PC-9 (cell line): ENCODE measurements around the gene SLC32A1. TPM values are rescaled to one million over a fixed set of nuclear protein-coding genes. Genes with fewer than 3 reads are reported as not detected.

Experiments
- BruUV-seq: library from RNA; stranded (reverse); fragments of 400-500 nt; replicated peaks from 2 replicates; lab custom pipeline; 2021; lab: Mats Ljungman, UMichigan
- CTCF ChIA-PET: fragments of 300-600 bp; sonication (Branson Sonifier 250); formaldehyde crosslinking; loops from one replicate; lab custom pipeline; 2022; ENCODE audit warnings: antibody characterized with exemption; lab: Charles Lee
- POLR2A ChIA-PET: fragments of 300-600 bp; sonication (Branson Sonifier 250); formaldehyde crosslinking; loops from one replicate; lab custom pipeline; 2022; ENCODE audit warnings: antibody characterized with exemption; ENCODE audit not compliant: unreplicated experiment; lab: Charles Lee
- DNase-seq, 2 experiments: peaks; one replicate each; pipeline versions ENCODE4 v3.0.0 to v3.0.0-alpha.2; 2015 to 2022; ENCODE audit warnings: mixed read lengths in 1 of 2
- H2AFZ ChIP-seq: fragments of 200-600 bp; sonication (generic); 2 replicates; pipeline ENCODE4 v1.8.1; 2017; ENCODE audit warnings: antibody characterized with exemption
- H3F3A ChIP-seq: fragments of 200-600 bp; sonication (generic); 2 replicates; pipeline ENCODE4 v1.8.1; 2017; ENCODE audit warnings: antibody characterized with exemption, mild to moderate bottlenecking, low read depth; ENCODE audit not compliant: insufficient read depth
- H3K27ac ChIP-seq: fragments of 200-600 bp; sonication (generic); 2 replicates; pipeline ENCODE4 v1.6.1; 2016; ENCODE audit warnings: mixed run types
- H3K27me3 ChIP-seq: fragments of 200-600 bp; sonication (generic); 2 replicates; pipeline ENCODE4 v1.6.1; 2016; ENCODE audit warnings: low read depth, mixed run types; ENCODE audit not compliant: insufficient read depth
- H3K36me3 ChIP-seq: fragments of 200-600 bp; sonication (generic); 2 replicates; pipeline ENCODE4 v1.6.1; 2016; ENCODE audit warnings: low read depth, mixed run types
- H3K4me1 ChIP-seq: fragments of 200-600 bp; sonication (generic); replicated peaks from 2 replicates; pipeline ENCODE4 v1.6.1; 2016; ENCODE audit warnings: mixed run types; ENCODE audit not compliant: insufficient read depth
- H3K4me2 ChIP-seq: fragments of 200-600 bp; sonication (generic); 2 replicates; pipeline ENCODE4 v1.6.1; 2017; ENCODE audit warnings: mixed run types
- H3K4me3 ChIP-seq: fragments of 200-600 bp; sonication (generic); 2 replicates; pipeline ENCODE4 v1.6.1; 2016; ENCODE audit warnings: mixed run types
- H3K79me2 ChIP-seq: fragments of 200-600 bp; sonication (generic); 2 replicates; pipeline ENCODE4 v1.6.1; 2017; ENCODE audit warnings: low read depth, mixed run types
- H3K9me2 ChIP-seq: fragments of 200-600 bp; sonication (generic); 2 replicates; pipeline ENCODE4 v1.8.1; 2017; ENCODE audit warnings: mild to moderate bottlenecking; ENCODE audit not compliant: insufficient read depth
- H3K9me3 ChIP-seq: fragments of 200-600 bp; sonication (generic); 2 replicates; pipeline ENCODE4 v1.8.1; 2016; ENCODE audit warnings: low read depth; ENCODE audit not compliant: insufficient read depth
- H4K20me1 ChIP-seq: fragments of 200-600 bp; sonication (generic); 2 replicates; pipeline ENCODE4 v1.8.1; 2017; ENCODE audit not compliant: insufficient read depth
- EZH2 ChIP-seq: fragments of 200-600 bp; sonication (generic); IDR thresholded peaks from 2 replicates; pipeline ENCODE4 v1.8.0; 2017; ENCODE audit warnings: antibody characterized with exemption, low read depth
- intact Hi-C: fragments of 100-400 bp; cut with micrococcal nuclease; formaldehyde crosslinking; loops from one replicate; pipeline ENCODE4 v1.10.0; 2022; ENCODE audit not compliant: unreplicated experiment
- total RNA-seq: library from RNA; stranded (reverse); gene quantifications from 2 replicates; pipeline ENCODE4 v1.2.3, GENCODE V29; 2021
- TF ChIP-seq, protein P1 (sequence below): fragments of 200-600 bp; sonication (generic); conservative IDR thresholded peaks from 2 replicates; pipeline ENCODE4 v1.6.1; 2017; ENCODE audit warnings: mixed run types, antibody characterized with exemption, mild to moderate bottlenecking, moderate library complexity

The SLC32A1 gene
- total RNA-seq, 1 experiment from 2014 or later = not detected

DNA sequence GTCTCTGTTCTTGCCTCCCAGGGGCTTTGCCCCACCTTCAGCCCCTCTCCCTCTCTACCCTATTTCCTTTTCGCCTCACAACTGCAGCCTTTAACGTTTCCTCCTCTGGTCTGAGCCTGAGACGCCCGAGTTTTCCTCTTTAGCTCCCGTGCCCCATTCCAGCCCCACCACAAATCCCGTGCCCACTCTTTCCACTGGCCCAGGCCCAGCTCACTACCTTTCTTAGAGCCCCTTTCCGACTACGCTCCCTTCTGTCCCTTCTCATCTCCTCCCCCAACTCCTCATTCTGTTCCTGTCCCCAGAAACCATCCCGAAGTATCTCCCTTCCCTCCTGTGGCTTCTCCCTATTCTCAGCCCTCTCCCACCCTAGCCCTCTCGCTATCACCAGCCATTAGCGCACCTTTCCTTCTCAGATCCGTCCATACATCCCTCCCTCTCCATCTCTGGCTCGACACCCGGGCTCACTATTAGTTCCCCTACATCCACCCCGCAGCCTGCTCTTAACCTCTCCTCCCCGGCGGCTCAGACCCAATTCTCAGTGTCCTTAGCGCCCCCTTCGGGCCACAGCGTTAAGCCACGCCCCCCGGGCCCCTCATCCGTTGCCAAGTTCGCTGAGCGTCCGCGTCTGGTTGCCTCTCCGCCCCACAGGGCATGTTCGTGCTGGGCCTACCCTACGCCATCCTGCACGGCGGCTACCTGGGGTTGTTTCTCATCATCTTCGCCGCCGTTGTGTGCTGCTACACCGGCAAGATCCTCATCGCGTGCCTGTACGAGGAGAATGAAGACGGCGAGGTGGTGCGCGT lies 2.7 kb downstream of the SLC32A1 start:
- no peak overlapping the region for H3K27ac ChIP-seq
- no TSS peak for BruUV-seq
- ChIA-PET CTCF (interaction anchor here (0.6 kb wide), 1 partner anchor 25 kb away, joined by 3 read pairs; no protein-coding TSS in a partner anchor), POLR2A (no interaction called here)
- no peaks in the 10 kb centered on the region for H3K9me2 ChIP-seq
- H4K20me1 ChIP-seq = no peaks in the 10 kb centered on the region
- no peaks in the 10 kb centered on the region for H3K4me1 ChIP-seq
- no peak for DNase-seq
- no peak overlapping the region for H2AFZ ChIP-seq
- no peaks in the 10 kb centered on the region for H3K9me3 ChIP-seq
- peaks cover 58% of the 10 kb centered on the region for H3K27me3 ChIP-seq
- no peaks in the 10 kb centered on the region for H3K36me3 ChIP-seq
- no peak overlapping the region for H3K4me3 ChIP-seq
- no peak overlapping the region for H3K4me2 ChIP-seq
- TF ChIP-seq EZH2 = no peak
- TF ChIP-seq, protein P1, sequence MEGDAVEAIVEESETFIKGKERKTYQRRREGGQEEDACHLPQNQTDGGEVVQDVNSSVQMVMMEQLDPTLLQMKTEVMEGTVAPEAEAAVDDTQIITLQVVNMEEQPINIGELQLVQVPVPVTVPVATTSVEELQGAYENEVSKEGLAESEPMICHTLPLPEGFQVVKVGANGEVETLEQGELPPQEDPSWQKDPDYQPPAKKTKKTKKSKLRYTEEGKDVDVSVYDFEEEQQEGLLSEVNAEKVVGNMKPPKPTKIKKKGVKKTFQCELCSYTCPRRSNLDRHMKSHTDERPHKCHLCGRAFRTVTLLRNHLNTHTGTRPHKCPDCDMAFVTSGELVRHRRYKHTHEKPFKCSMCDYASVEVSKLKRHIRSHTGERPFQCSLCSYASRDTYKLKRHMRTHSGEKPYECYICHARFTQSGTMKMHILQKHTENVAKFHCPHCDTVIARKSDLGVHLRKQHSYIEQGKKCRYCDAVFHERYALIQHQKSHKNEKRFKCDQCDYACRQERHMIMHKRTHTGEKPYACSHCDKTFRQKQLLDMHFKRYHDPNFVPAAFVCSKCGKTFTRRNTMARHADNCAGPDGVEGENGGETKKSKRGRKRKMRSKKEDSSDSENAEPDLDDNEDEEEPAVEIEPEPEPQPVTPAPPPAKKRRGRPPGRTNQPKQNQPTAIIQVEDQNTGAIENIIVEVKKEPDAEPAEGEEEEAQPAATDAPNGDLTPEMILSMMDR = no peak
- intact Hi-C loops = loop anchor here (1.0 kb wide), 1 partner anchor 166 kb away; no protein-coding TSS in a partner anchor
- H3F3A ChIP-seq = no peaks in the 10 kb centered on the region
- H3K79me2 ChIP-seq = no peaks in the 10 kb centered on the region

GRCh38 chr20:38727607-38728190 lies 3.4 kb downstream of the SLC32A1 start:
- no peak for DNase-seq
- Histone ChIP-seq H3K4me1 (no peaks in the 10 kb centered on the region), H3F3A (no peaks in the 10 kb centered on the region), H2AFZ (no peak overlapping the region), H3K27me3 (peaks cover 58% of the 10 kb centered on the region), H3K36me3 (no peaks in the 10 kb centered on the region), H3K4me2 (no peak overlapping the region), H3K9me2 (no peaks in the 10 kb centered on the region), H3K27ac (no peak overlapping the region), H3K4me3 (no peak overlapping the region), H3K9me3 (no peaks in the 10 kb centered on the region), H3K79me2 (no peaks in the 10 kb centered on the region), H4K20me1 (no peaks in the 10 kb centered on the region)
- ChIA-PET POLR2A (no interaction called here), CTCF (no interaction called here)
- no TSS peak for BruUV-seq
- intact Hi-C loops = no loop called here
- no peak for TF ChIP-seq EZH2
- TF ChIP-seq, protein P1 = no peak

- Histone ChIP-seq H3K27me3 (peaks cover 58% of the 10 kb centered on the region), H4K20me1 (no peaks in the 10 kb centered on the region), H3K4me1 (no peaks in the 10 kb centered on the region), H3K27ac (no peak overlapping the region), H3K9me3 (no peaks in the 10 kb centered on the region), H3K4me3 (no peak overlapping the region), H3K36me3 (no peaks in the 10 kb centered on the region), H3K9me2 (no peaks in the 10 kb centered on the region), H3K4me2 (no peak overlapping the region), H3F3A (no peaks in the 10 kb centered on the region), H3K79me2 (no peaks in the 10 kb centered on the region), H2AFZ (no peak overlapping the region)
- CTCF ChIA-PET = no interaction called here
- intact Hi-C loops = no loop called here
- TF ChIP-seq, protein P1 = no peak
- TF ChIP-seq EZH2 = no peak
- DNase-seq = no peak
- BruUV-seq = no TSS peak
- POLR2A ChIA-PET = no interaction called here
Measured at GRCh38 chr20:38728191-38728781, 4.0 kb downstream of the SLC32A1 start.
